ENCODE data around the gene MAN2A2.
A peak's percentile ranks its signal among the peaks of the same experiment; 100 is the strongest.

Gene MAN2A2

DNA sequence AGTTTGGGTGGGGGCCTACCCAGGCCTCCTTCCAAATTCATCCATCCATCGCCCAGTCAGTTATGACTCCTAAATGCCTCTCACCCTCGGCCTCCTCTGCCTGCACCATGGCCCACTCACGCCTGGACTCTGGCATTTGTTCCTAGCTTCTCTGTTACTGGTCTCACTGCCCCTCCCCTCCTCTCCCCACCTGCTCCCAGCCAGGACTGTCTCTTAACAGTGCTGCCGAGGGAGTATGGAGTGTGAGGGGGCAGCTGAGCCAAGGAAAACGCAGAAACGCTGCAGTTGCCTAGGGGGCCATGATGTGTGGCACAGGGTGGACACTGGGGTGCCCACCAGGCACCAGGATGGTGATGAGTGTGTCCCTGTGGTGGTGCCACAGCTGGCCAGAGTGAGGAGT is 54.7 kb downstream of the MAN2A2 start:
- no peak for DNase-seq (ENCODE audit: low read depth)
- TF ChIP-seq CTCF (IDR thresholded peaks at IDR 0.05; ENCODE audit: control insufficient read depth, extremely low read depth, insufficient read depth), result no peak
- H3K4me3 ChIP-seq (ENCODE audit: low read depth, low read length), result peak overlapping the region; percentile 68

GRCh38 chr15:90959028-90959595 is 56.0 kb downstream of the MAN2A2 start:
- no peak for DNase-seq (ENCODE audit: low read depth)
- H3K4me3 ChIP-seq (ENCODE audit: low read depth, low read length), result no peak overlapping the region
- no peak for TF ChIP-seq CTCF (IDR thresholded peaks at IDR 0.05; ENCODE audit: control insufficient read depth, extremely low read depth, insufficient read depth)

- no peak for DNase-seq (ENCODE audit: low read depth)
- TF ChIP-seq CTCF (IDR thresholded peaks at IDR 0.05; ENCODE audit: control insufficient read depth, extremely low read depth, insufficient read depth), result no peak
- no peak overlapping the region for H3K4me3 ChIP-seq (ENCODE audit: low read depth, low read length)
Observed at GRCh38 chr15:90959894-90960293, 56.8 kb downstream of the MAN2A2 start.

- DNase-seq (ENCODE audit: low read depth), result no peak
- H3K4me3 ChIP-seq (ENCODE audit: low read depth, low read length), result no peak overlapping the region
- no peak for TF ChIP-seq CTCF (IDR thresholded peaks at IDR 0.05; ENCODE audit: control insufficient read depth, extremely low read depth, insufficient read depth)
Observed at GRCh38 chr15:90960298-90961091, 57.4 kb downstream of the MAN2A2 start.

- no peak for DNase-seq (ENCODE audit: low read depth)
- TF ChIP-seq CTCF (IDR thresholded peaks at IDR 0.05; ENCODE audit: control insufficient read depth, extremely low read depth, insufficient read depth), result no peak
- no peak overlapping the region for H3K4me3 ChIP-seq (ENCODE audit: low read depth, low read length)
Observed at GRCh38 chr15:90962021-90962420, 58.9 kb downstream of the MAN2A2 start.

GRCh38 chr15:90966262-90966661 is 63.2 kb downstream of the MAN2A2 start:
- DNase-seq (ENCODE audit: low read depth), result no peak
- no peak for TF ChIP-seq CTCF (IDR thresholded peaks at IDR 0.05; ENCODE audit: control insufficient read depth, extremely low read depth, insufficient read depth)

More at GRCh38 chr15:90966262-90966661, 63.2 kb downstream of the MAN2A2 start:
- no peak overlapping the region for H3K4me3 ChIP-seq (ENCODE audit: low read depth, low read length)

All from LNCaP clone FGC (cell line).